SU-DHL-6 (cell line): ENCODE measurements around the gene MCAT.

Experiments used
- EZH2phosphoT487 ChIP-seq: fragments of 200-600 bp; sonication (generic), shearing (Covaris generic); conservative IDR thresholded peaks from 2 replicates; pipeline ENCODE4 v1.6.1; 2018; ENCODE audit warnings: mild to moderate bottlenecking, antibody characterized with exemption, low read length, moderate library complexity, mixed read lengths
- TF ChIP-seq, protein P1 (sequence below): fragments of 200-600 bp; sonication (generic); IDR thresholded peaks from one replicate; pipeline ENCODE4 v1.5.1; 2017; ENCODE audit warnings: antibody characterized with exemption, mild to moderate bottlenecking, low read length, moderate library complexity; ENCODE audit not compliant: insufficient read depth, poor library complexity, severe bottlenecking

DNA sequence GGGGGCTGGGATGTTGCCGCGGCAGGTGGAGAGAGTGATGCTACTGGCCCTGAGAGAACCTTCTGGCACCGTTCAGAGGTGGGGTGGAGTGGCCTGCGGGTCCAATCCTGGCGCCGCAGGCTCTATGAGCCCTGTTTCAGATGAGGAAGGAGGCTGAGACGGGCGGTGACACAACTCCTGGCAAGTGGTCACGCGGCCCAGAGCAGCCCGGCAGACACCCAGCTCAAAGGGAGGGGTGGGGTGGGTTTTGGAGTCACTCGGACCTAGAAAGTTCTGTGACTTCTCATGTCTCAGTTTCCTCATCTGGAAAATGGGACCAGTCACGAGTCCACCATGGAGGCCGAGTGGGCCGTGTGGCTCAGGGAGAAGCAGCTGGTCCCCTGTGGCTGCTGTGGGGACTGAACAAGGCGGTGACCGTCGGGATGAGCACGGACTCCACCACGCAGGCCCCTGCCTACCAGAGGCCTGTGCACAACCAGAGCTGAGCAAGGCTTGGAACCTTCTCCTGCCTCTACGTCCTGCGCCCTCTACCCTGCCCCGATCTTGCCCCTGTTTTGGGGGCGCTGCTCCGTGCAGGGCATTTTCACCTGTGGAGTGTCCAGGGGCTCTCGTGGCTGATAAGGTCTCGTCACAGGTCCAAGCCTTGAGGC lies 11.8 kb upstream of the MCAT start:
- TF ChIP-seq, protein P1, sequence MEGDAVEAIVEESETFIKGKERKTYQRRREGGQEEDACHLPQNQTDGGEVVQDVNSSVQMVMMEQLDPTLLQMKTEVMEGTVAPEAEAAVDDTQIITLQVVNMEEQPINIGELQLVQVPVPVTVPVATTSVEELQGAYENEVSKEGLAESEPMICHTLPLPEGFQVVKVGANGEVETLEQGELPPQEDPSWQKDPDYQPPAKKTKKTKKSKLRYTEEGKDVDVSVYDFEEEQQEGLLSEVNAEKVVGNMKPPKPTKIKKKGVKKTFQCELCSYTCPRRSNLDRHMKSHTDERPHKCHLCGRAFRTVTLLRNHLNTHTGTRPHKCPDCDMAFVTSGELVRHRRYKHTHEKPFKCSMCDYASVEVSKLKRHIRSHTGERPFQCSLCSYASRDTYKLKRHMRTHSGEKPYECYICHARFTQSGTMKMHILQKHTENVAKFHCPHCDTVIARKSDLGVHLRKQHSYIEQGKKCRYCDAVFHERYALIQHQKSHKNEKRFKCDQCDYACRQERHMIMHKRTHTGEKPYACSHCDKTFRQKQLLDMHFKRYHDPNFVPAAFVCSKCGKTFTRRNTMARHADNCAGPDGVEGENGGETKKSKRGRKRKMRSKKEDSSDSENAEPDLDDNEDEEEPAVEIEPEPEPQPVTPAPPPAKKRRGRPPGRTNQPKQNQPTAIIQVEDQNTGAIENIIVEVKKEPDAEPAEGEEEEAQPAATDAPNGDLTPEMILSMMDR, result no peak
- TF ChIP-seq EZH2phosphoT487, result no peak
